RWPE2 (cell line): ENCODE measurements around the gene PXT1.
A peak's percentile ranks its signal among the peaks of the same experiment; 100 is the strongest.

Source experiments
- ATAC-seq: fragments of 200-7000 bp; cut with Tn5 transposase; 3 replicates; pipeline ENCODE4 v1.9.1; 2021; ENCODE audit warnings: low read depth
- DNase-seq: peaks from one replicate; pipeline ENCODE4 v3.0.0-alpha.2; 2020; ENCODE audit warnings: low spot score
- H3K27ac ChIP-seq: fragments of 450-650 bp; 2 replicates; pipeline ENCODE4 v1.5.1; 2017; ENCODE audit warnings: mild to moderate bottlenecking; ENCODE audit not compliant: poor library complexity, severe bottlenecking
- H3K27me3 ChIP-seq: fragments of 250-450 bp; sonication (Bioruptor Pico); 2 replicates; pipeline ENCODE4 v1.5.1; 2021; ENCODE audit warnings: mild to moderate bottlenecking, moderate library complexity; ENCODE audit not compliant: insufficient read depth, poor library complexity, severe bottlenecking
- H3K36me3 ChIP-seq: fragments of 250-450 bp; sonication (Bioruptor Pico); 2 replicates; pipeline ENCODE4 v1.5.1; 2020; ENCODE audit warnings: low read depth, mild to moderate bottlenecking, moderate library complexity
- H3K4me1 ChIP-seq: fragments of 250-450 bp; sonication (Bioruptor Pico); 2 replicates; pipeline ENCODE4 v1.5.1; 2021; ENCODE audit warnings: mild to moderate bottlenecking, moderate library complexity; ENCODE audit not compliant: insufficient read depth, poor library complexity, severe bottlenecking
- H3K4me3 ChIP-seq: fragments of 250-450 bp; sonication (Bioruptor Pico); 2 replicates; pipeline ENCODE4 v1.5.1; 2021; ENCODE audit warnings: mild to moderate bottlenecking, moderate library complexity; ENCODE audit not compliant: severe bottlenecking
- H3K9me3 ChIP-seq: fragments of 250-450 bp; sonication (Bioruptor Pico); 2 replicates; pipeline ENCODE4 v1.5.1; 2021; ENCODE audit warnings: mild to moderate bottlenecking, moderate library complexity; ENCODE audit not compliant: severe bottlenecking
- TF ChIP-seq, protein P1 (sequence below): fragments of 450-650 bp; IDR thresholded peaks from one replicate; pipeline ENCODE4 v1.5.1; 2017; ENCODE audit warnings: mild to moderate bottlenecking, moderate library complexity; ENCODE audit not compliant: poor library complexity, severe bottlenecking

The PXT1 gene

DNA sequence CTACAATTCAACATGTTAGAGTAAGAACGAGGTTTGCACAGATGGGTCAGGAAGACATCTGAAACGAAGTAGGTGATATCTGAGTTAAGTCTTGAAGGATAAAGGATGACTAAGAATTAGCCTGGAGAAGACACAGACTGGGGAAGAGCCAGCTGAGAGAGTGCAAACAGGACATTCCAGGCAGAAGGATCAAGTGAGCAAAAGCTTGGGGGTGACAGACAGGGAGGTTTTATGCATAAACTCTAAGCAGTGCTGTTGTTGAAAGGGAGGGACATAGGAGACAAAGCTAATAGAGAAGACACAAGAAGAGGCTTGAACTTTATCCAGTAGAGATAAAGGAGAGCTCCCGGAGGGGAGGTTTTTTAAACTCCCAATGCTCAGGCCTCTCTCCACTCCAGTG lies 40.2 kb downstream of the PXT1 start:
- H3K36me3 ChIP-seq: no peaks in the 10 kb centered on the region
- no peaks in the 10 kb centered on the region for H3K4me1 ChIP-seq
- H3K9me3 ChIP-seq: no peaks in the 10 kb centered on the region
- TF ChIP-seq, protein P1, sequence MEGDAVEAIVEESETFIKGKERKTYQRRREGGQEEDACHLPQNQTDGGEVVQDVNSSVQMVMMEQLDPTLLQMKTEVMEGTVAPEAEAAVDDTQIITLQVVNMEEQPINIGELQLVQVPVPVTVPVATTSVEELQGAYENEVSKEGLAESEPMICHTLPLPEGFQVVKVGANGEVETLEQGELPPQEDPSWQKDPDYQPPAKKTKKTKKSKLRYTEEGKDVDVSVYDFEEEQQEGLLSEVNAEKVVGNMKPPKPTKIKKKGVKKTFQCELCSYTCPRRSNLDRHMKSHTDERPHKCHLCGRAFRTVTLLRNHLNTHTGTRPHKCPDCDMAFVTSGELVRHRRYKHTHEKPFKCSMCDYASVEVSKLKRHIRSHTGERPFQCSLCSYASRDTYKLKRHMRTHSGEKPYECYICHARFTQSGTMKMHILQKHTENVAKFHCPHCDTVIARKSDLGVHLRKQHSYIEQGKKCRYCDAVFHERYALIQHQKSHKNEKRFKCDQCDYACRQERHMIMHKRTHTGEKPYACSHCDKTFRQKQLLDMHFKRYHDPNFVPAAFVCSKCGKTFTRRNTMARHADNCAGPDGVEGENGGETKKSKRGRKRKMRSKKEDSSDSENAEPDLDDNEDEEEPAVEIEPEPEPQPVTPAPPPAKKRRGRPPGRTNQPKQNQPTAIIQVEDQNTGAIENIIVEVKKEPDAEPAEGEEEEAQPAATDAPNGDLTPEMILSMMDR: no peak
- H3K4me3 ChIP-seq: no peak overlapping the region
- DNase-seq (no peak), ATAC-seq (no peak)
- H3K27me3 ChIP-seq: no peaks in the 10 kb centered on the region
- no peak overlapping the region for H3K27ac ChIP-seq

DNA sequence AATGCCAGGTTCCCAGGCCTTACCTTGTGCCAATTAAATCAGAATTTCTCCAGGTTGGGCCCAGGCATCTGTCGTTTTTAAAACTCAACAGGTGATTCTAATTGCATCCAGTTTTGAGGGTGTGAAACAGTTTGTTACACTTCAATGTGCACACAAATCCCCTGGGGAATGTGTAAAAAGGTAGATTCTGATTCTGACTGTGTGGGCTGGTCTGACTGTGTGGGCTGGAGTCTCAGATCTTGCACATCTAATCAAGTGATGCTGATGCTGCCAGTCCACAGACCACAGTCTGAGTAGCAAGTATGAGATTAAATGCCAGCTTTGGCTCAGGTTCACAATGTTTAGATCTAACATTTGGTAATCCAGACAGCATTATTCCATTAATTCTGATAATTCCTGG lies 42.7 kb downstream of the PXT1 start:
- Histone ChIP-seq H3K27ac (no peak overlapping the region), H3K36me3 (no peaks in the 10 kb centered on the region), H3K4me1 (no peaks in the 10 kb centered on the region), H3K9me3 (no peaks in the 10 kb centered on the region), H3K4me3 (no peak overlapping the region), H3K27me3 (no peaks in the 10 kb centered on the region)
- DNase-seq (no peak), ATAC-seq (no peak)
- TF ChIP-seq, protein P1: no peak

DNA sequence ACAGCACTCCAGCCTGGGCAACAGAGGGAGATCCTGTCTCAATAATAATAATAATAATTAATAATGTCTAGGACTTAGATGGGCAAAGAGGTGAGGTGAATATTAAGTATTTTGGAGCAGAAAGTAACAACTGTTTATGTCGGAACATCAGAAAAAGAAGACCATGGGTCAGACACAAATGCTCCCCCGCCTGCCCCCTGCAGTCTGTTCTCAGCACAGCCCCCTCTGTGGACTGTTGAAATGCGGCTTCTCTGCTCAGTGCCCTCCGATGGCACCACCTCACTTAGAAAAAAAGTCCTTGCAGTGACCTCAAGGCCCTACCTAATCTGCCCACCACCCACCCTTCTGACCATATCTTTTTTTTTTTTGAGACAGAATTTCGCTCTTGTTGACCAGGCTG lies 50.0 kb downstream of the PXT1 start:
- H3K4me3 ChIP-seq: no peak overlapping the region
- no peaks in the 10 kb centered on the region for H3K27me3 ChIP-seq
- TF ChIP-seq, protein P1: no peak
- no peaks in the 10 kb centered on the region for H3K36me3 ChIP-seq
- no peak for ATAC-seq
- no peaks in the 10 kb centered on the region for H3K4me1 ChIP-seq
- H3K9me3 ChIP-seq: no peaks in the 10 kb centered on the region
- no peak overlapping the region for H3K27ac ChIP-seq
- DNase-seq: no peak

DNA sequence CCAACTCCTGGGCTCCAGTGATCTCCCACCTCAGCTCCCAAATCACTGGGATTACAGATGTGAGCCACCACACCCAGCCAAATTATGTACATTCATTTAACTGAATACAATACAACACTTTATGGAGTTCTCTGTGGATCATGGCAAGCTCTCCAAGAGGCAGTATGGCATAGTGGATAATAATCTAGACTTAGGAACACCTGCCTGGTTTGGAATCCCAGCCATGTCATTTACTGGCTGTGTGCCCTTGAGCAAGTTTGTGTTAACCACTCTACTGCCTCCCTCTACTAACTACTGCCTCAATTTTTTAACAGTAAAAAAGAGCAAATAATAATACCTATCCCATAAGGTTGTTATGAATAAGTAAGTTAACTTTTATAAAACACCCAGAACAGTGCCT lies 53.3 kb downstream of the PXT1 start:
- no peaks in the 10 kb centered on the region for H3K9me3 ChIP-seq
- H3K4me1 ChIP-seq: no peaks in the 10 kb centered on the region
- H3K27ac ChIP-seq: no peak overlapping the region
- TF ChIP-seq, protein P1: no peak
- no peak for ATAC-seq
- H3K4me3 ChIP-seq: no peak overlapping the region
- no peak for DNase-seq
- H3K36me3 ChIP-seq: no peaks in the 10 kb centered on the region
- no peaks in the 10 kb centered on the region for H3K27me3 ChIP-seq

DNA sequence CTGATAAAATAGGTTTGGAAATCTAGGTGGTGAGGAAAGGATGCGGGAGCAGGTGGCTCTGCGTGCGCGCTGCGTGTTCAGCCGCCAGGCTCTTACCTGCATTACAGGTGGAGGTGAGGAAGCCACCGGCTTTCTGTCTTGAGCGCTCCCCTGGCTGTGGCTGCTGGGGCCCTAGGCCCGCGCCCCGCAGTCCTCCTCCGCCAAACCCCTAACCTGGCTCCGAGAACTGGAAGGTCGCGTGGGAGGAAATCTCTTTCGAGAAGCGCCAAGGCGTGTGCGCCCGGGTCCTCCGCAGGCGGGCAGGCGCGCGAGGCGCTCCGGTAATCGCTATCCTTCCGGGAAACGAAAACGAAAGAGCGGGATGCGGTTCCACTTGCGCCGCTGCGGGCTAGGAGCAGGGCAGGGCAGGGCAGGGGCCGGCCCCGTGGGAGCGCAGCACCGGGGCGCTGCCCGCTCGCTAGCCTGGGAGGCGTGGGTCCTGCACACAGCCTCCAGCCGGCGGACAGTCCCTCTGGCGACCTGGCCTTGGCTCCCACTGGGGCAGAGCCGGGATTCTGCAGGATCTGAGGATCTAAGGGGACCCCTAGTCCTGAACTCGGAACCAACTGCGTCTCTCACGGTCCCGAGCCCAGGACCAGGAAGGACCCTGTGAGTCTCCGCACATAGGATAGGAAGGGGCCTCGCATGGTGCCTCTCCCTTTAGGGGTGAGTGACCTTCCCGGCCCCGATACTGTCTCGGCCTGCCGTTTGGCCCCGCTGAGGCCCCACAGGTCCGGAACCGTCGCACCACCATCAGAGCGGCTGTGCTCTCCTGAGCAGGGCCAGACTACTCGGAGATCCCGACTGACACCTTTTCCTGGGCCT lies 55.0 kb downstream of the PXT1 start, which contains the start of gene ETV7:
Gene ETV7 (minus strand): TSS at position 230 of the 864 bp plus-strand sequence. CDS start 128 bp downstream, at position 102.
- no peak for DNase-seq
- TF ChIP-seq, protein P1: no peak
- Histone ChIP-seq H3K27me3 (no peaks in the 10 kb centered on the region), H3K36me3 (no peaks in the 10 kb centered on the region), H3K9me3 (no peaks in the 10 kb centered on the region), H3K4me1 (no peaks in the 10 kb centered on the region), H3K27ac (no peak within 1 kb of the TSS), H3K4me3 (peak within 1 kb of the TSS; percentile 51)
- ATAC-seq: peak; percentile 64
